H1 (cell line): Measurements from ENCODE around the gene PTHLH. TPM values are rescaled to one million over a fixed set of nuclear protein-coding genes. Genes with fewer than 3 reads are reported as not detected.

ENCODE experiments used
- CTCF ChIA-PET: fragments of 300-600 bp; sonication (Branson Sonifier 250); formaldehyde crosslinking; loops from one replicate; lab custom pipeline; 2021; ENCODE audit not compliant: partially characterized antibody; lab: Charles Lee
- POLR2A ChIA-PET: fragments of 300-600 bp; sonication (Branson Sonifier 250); formaldehyde crosslinking; loops from one replicate; lab custom pipeline; 2021; ENCODE audit warnings: inconsistent platforms; ENCODE audit not compliant: partially characterized antibody; lab: Charles Lee
- DNase-seq, 2 experiments: peaks; one replicate each; pipeline versions ENCODE4 v3.0.0 to v3.0.0-alpha.2; 2010 to 2022; ENCODE audit warnings: low spot score in 2 of 2, low read depth in 1 of 2, mixed read lengths in 1 of 2
- FAIRE-seq: peaks from 2 replicates; lab custom pipeline; 2011; peaks lifted over from hg19 to GRCh38; lab: Jason Lieb, UNC
- H2AFZ ChIP-seq: 2 replicates; pipeline ENCODE4 v1.8.1; 2012; ENCODE audit warnings: low read length, inconsistent platforms
- H2AK5ac ChIP-seq: 2 replicates; pipeline ENCODE4 v1.6.1; 2013; ENCODE audit warnings: low read depth, low read length
- H2BK120ac ChIP-seq: replicated peaks from 2 replicates; pipeline ENCODE3; 2013; ENCODE audit warnings: low read depth, low read length, inconsistent platforms
- H2BK12ac ChIP-seq: 2 replicates; pipeline ENCODE4 v1.6.1; 2013; ENCODE audit warnings: low read depth, low read length
- H2BK15ac ChIP-seq: 2 replicates; pipeline ENCODE4 v1.6.1; 2013; ENCODE audit warnings: low read length
- H2BK20ac ChIP-seq: 2 replicates; pipeline ENCODE4 v1.6.1; 2013; ENCODE audit warnings: low read length
- H2BK5ac ChIP-seq: 2 replicates; pipeline ENCODE4 v1.6.1; 2013; ENCODE audit warnings: low read depth, low read length
- H3K14ac ChIP-seq: 2 replicates; pipeline ENCODE4 v1.6.1; 2013; ENCODE audit warnings: inconsistent platforms; ENCODE audit not compliant: insufficient read length
- H3K18ac ChIP-seq: 2 replicates; pipeline ENCODE4 v1.6.1; 2013; ENCODE audit warnings: low read length; ENCODE audit errors: extremely low read depth
- H3K23ac ChIP-seq: 2 replicates; pipeline ENCODE4 v1.6.1; 2013; ENCODE audit warnings: inconsistent platforms; ENCODE audit not compliant: insufficient read length
- H3K23me2 ChIP-seq: 2 replicates; pipeline ENCODE4 v1.6.1; 2013; ENCODE audit warnings: low read depth, low read length
- H3K27ac ChIP-seq: 2 replicates; pipeline ENCODE4 v1.6.1; 2011; ENCODE audit warnings: low read depth, low read length, inconsistent platforms
- H3K27me3 ChIP-seq, 4 experiments: replicated peaks in 1 of 4; 1 replicate in 1 of 4; 2 replicates in 3 of 4; pipeline versions ENCODE4 v1.6.1 to v1.8.1; 2011 to 2013; ENCODE audit warnings: low read length in 3 of 4, mild to moderate bottlenecking in 3 of 4, inconsistent platforms in 2 of 4, mixed read lengths in 2 of 4, moderate library complexity in 1 of 4; ENCODE audit not compliant: control insufficient read depth in 3 of 4, insufficient read depth in 3 of 4; ENCODE audit errors: extremely low read depth in 1 of 4
- H3K36me3 ChIP-seq, 4 experiments: 2 replicates each; pipeline versions ENCODE4 v1.6.1 to v1.8.1; 2011 to 2013; ENCODE audit warnings: mild to moderate bottlenecking in 4 of 4, low read length in 3 of 4, moderate library complexity in 2 of 4, control low read depth in 1 of 4, inconsistent platforms in 1 of 4; ENCODE audit not compliant: insufficient read depth in 4 of 4, control insufficient read depth in 2 of 4
- H3K4ac ChIP-seq: replicated peaks from 2 replicates; pipeline ENCODE3; 2013; ENCODE audit warnings: low read length, low read depth, mixed read lengths, inconsistent platforms; ENCODE audit not compliant: insufficient read length
- H3K4me1 ChIP-seq, 4 experiments: replicated peaks in 1 of 4; 1 replicate in 1 of 4; 2 replicates in 3 of 4; pipeline versions ENCODE4 v1.6.1 to v1.8.1; 2011 to 2013; ENCODE audit warnings: low read length in 3 of 4, inconsistent platforms in 2 of 4, mixed read lengths in 1 of 4; ENCODE audit not compliant: insufficient read depth in 4 of 4, control insufficient read depth in 3 of 4
- H3K4me2 ChIP-seq, 2 experiments: 2 replicates each; pipeline versions ENCODE4 v1.6.1 to v1.8.1; 2011 to 2013; ENCODE audit warnings: low read depth in 2 of 2, low read length in 2 of 2, control low read depth in 1 of 2, inconsistent platforms in 1 of 2, mild to moderate bottlenecking in 1 of 2; ENCODE audit not compliant: insufficient read depth in 1 of 2
- H3K4me3 ChIP-seq, 4 experiments: fragments of 200-600, 300-600 bp in 1 of 4; sonication (generic), shearing (Covaris generic), sonication (Bioruptor Twin) in 1 of 4; 2 replicates each; pipeline versions ENCODE4 v1.5.1 to v1.8.1; 2011 to 2016; ENCODE audit warnings: low read length in 4 of 4, low read depth in 3 of 4, control low read depth in 2 of 4, inconsistent platforms in 2 of 4, mild to moderate bottlenecking in 2 of 4, mixed read lengths in 1 of 4, moderate library complexity in 1 of 4; ENCODE audit not compliant: insufficient read depth in 2 of 4; ENCODE audit errors: extremely low read depth in 1 of 4
- H3K56ac ChIP-seq: replicated peaks from 2 replicates; pipeline ENCODE3; 2013; ENCODE audit warnings: low read depth, mild to moderate bottlenecking, mixed read lengths, low read length, inconsistent platforms; ENCODE audit not compliant: insufficient read length
- H3K79me1 ChIP-seq: 2 replicates; pipeline ENCODE4 v1.6.1; 2013; ENCODE audit warnings: low read depth, low read length, control low read depth
- H3K79me2 ChIP-seq, 2 experiments: 2 replicates each; pipeline versions ENCODE4 v1.6.1 to v1.8.1; 2012 to 2013; ENCODE audit warnings: low read length in 2 of 2, mild to moderate bottlenecking in 2 of 2, inconsistent platforms in 1 of 2; ENCODE audit not compliant: insufficient read depth in 2 of 2, control insufficient read depth in 1 of 2
- H3K9ac ChIP-seq, 4 experiments: replicated peaks in 1 of 4; 1 replicate in 1 of 4; 2 replicates in 3 of 4; pipeline versions ENCODE4 v1.6.1 to v1.8.1; 2011 to 2013; ENCODE audit warnings: low read depth in 3 of 4, low read length in 3 of 4, control low read depth in 2 of 4, mild to moderate bottlenecking in 2 of 4, moderate library complexity in 2 of 4, inconsistent platforms in 1 of 4; ENCODE audit errors: extremely low read depth in 1 of 4
- H3K9me3 ChIP-seq, 2 experiments: 2 replicates each; pipeline versions ENCODE4 v1.6.1 to v1.8.1; 2012 to 2013; ENCODE audit warnings: mild to moderate bottlenecking in 2 of 2, moderate library complexity in 2 of 2, control low read depth in 1 of 2, inconsistent platforms in 1 of 2, low read depth in 1 of 2, low read length in 1 of 2, mixed read lengths in 1 of 2; ENCODE audit not compliant: insufficient read depth in 2 of 2
- H4K20me1 ChIP-seq, 2 experiments: replicated peaks in 1 of 2; 2 replicates each; pipeline versions ENCODE3 to v1.8.1; 2011 to 2013; ENCODE audit warnings: inconsistent platforms in 2 of 2, low read length in 2 of 2, mild to moderate bottlenecking in 1 of 2; ENCODE audit not compliant: insufficient read depth in 2 of 2, control insufficient read depth in 1 of 2
- H4K5ac ChIP-seq: 2 replicates; pipeline ENCODE4 v1.6.1; 2013; ENCODE audit warnings: low read length, low read depth, mixed read lengths, inconsistent platforms; ENCODE audit not compliant: insufficient read length
- H4K8ac ChIP-seq: 2 replicates; pipeline ENCODE4 v1.8.0; 2013; ENCODE audit warnings: mild to moderate bottlenecking, moderate library complexity, low read length, inconsistent platforms; ENCODE audit not compliant: insufficient read depth; ENCODE audit errors: extremely low read depth
- H4K91ac ChIP-seq: replicated peaks from 2 replicates; pipeline ENCODE3; 2013; ENCODE audit warnings: low read length, mixed read lengths, inconsistent platforms; ENCODE audit not compliant: insufficient read length
- ATF2 ChIP-seq: IDR thresholded peaks from 2 replicates; pipeline ENCODE4 v1.6.1; 2012; ENCODE audit warnings: low read length, inconsistent platforms
- CBX8 ChIP-seq: fragments of 300-800, 300-1000 bp; sonication (generic); IDR thresholded peaks from 2 replicates; pipeline ENCODE4 v1.7.1; 2016; ENCODE audit warnings: low read depth, low read length, borderline replicate concordance
- CEBPB ChIP-seq: IDR thresholded peaks from 2 replicates; pipeline ENCODE4 v1.6.1; 2012; ENCODE audit warnings: low read depth, low read length
- MAFK ChIP-seq: IDR thresholded peaks from 2 replicates; pipeline ENCODE4 v1.6.1; 2012; ENCODE audit warnings: low read depth, mild to moderate bottlenecking, improper control_type of control experiment, low read length
- RXRA ChIP-seq: IDR thresholded peaks from 2 replicates; pipeline ENCODE4 v1.6.1; 2011; ENCODE audit warnings: low read depth, mild to moderate bottlenecking, low read length, moderate library complexity; ENCODE audit not compliant: insufficient read depth
- SIN3A ChIP-seq, 2 experiments: IDR thresholded peaks in 1 of 2; conservative IDR thresholded peaks in 1 of 2; 2 replicates each; pipeline ENCODE4 v1.6.1; 2011 to 2012; ENCODE audit warnings: low read length in 2 of 2, improper control_type of control experiment in 1 of 2, low read depth in 1 of 2, mild to moderate bottlenecking in 1 of 2
- SIX5 ChIP-seq: IDR thresholded peaks from 2 replicates; pipeline ENCODE4 v1.6.1; 2011; ENCODE audit warnings: mild to moderate bottlenecking, low read depth, low read length
- SP1 ChIP-seq: IDR thresholded peaks from 2 replicates; pipeline ENCODE4 v1.6.1; 2011; ENCODE audit warnings: low read depth, low read length
- SRF ChIP-seq: IDR thresholded peaks from 2 replicates; pipeline ENCODE4 v1.6.1; 2011; ENCODE audit warnings: mild to moderate bottlenecking, low read depth, low read length, moderate library complexity
- TEAD4 ChIP-seq: IDR thresholded peaks from 2 replicates; pipeline ENCODE4 v1.6.1; 2012; ENCODE audit warnings: low read depth, low read length, inconsistent platforms, mixed read lengths
- WGBS, 2 experiments: shearing (Covaris generic) in 1 of 2; methylation state at CpG; one replicate each; pipeline versions ENCODE4 v1.1.6 to v1.1.7; 2013 to 2015; ENCODE audit warnings: low lambda C conversion rate in 2 of 2, mixed read lengths in 2 of 2, inconsistent platforms in 1 of 2, low coverage in 1 of 2, missing lambda C conversion rate in 1 of 2; ENCODE audit not compliant: insufficient replicate concordance in 2 of 2, insufficient coverage in 1 of 2, insufficient read length in 1 of 2; ENCODE audit errors: extremely low coverage in 1 of 2, missing lambda C conversion rate in 1 of 2; 5-methylcytosine and 5-hydroxymethylcytosine counted together
- polyA plus RNA-seq, 7 experiments: library from polyadenylated mRNA; depleted of rRNA in 3 of 7; stranded (reverse) in 5 of 7; unstranded in 2 of 7; fragments of >200 nt in 5 of 7; fragments of 200-250 nt in 2 of 7; gene quantifications; 1 replicate in 5 of 7; 2 replicates in 1 of 7; 4 replicates in 1 of 7; pipeline versions ENCODE4 v1.2.1 to v1.2.3, GENCODE V29; 2011 to 2013; ENCODE audit warnings: missing spikeins in 2 of 7, mixed read lengths in 2 of 7
- total RNA-seq: library from RNA; stranded (reverse); fragmentation: NEBNext Ultra II Directional; extraction: Animal tissue kit (Norgen Biotek cat#: 25700); gene quantifications from 2 replicates; pipeline ENCODE4 v1.2.1, GENCODE V29; 2021

The PTHLH gene
- total and polyA plus RNA-seq, 2 of the 8 experiments (the other 6 are each of a cell fraction or from before 2014, with no cell fraction given): 0.32 TPM; not detected in 1

- H3K79me1 ChIP-seq: no peaks in the 10 kb centered on the region
- H2AFZ ChIP-seq: no peak overlapping the region
- H3K4me3 ChIP-seq: no peak overlapping the region
- no peak overlapping the region for H2BK12ac ChIP-seq
- H3K27ac ChIP-seq: no peak overlapping the region
- no peak overlapping the region for H2BK20ac ChIP-seq
- no peak overlapping the region for H2BK5ac ChIP-seq
- no peak overlapping the region for H4K91ac ChIP-seq
- no peaks in the 10 kb centered on the region for H3K9me3 ChIP-seq
- H3K79me2 ChIP-seq: no peaks in the 10 kb centered on the region
- H4K8ac ChIP-seq: no peak overlapping the region
- H3K23me2 ChIP-seq: peaks cover 14% of the 10 kb centered on the region; the same call in 1 of the 2 replicates
- H4K20me1 ChIP-seq: peaks cover 3 to 8% of the 10 kb centered on the region in 2 experiments
- no peak overlapping the region for H3K23ac ChIP-seq
- 0 out of 8 replicates have a peak, but pooled peaks cover 0 to 3% (median 0%) of the 10 kb centered on the region in 4 experiments for H3K36me3 ChIP-seq
- ChIA-PET CTCF (interaction anchor here (1.4 kb wide), 1 partner anchor 15 kb away, joined by 3 read pairs; no protein-coding TSS in a partner anchor), POLR2A (no interaction called here)
- no peak overlapping the region for H2BK120ac ChIP-seq
- no peak for FAIRE-seq
- 67% methylated on average over 2 of the region's 2 CpGs; no CpG with 5 or more reads in 1 of the 2 experiments for WGBS, 2 experiments
- H3K27me3 ChIP-seq: peaks cover 30 to 62% (median 48%) of the 10 kb centered on the region in 4 experiments
- H3K9ac ChIP-seq: no peak overlapping the region
- H2BK15ac ChIP-seq: no peak overlapping the region
- H3K18ac ChIP-seq: no peak overlapping the region
- H3K4me1 ChIP-seq: peaks cover 2 to 14% (median 6%) of the 10 kb centered on the region in 4 experiments; a peak in 3 of 7 replicates
- H3K56ac ChIP-seq: no peak overlapping the region
- no peak overlapping the region for H3K4me2 ChIP-seq
- H3K4ac ChIP-seq: no peak overlapping the region
- no peak overlapping the region for H3K14ac ChIP-seq
- DNase-seq: no peak
- no peak overlapping the region for H4K5ac ChIP-seq
- no peak overlapping the region for H2AK5ac ChIP-seq
- TF ChIP-seq SP1 (no peak), ATF2 (no peak), SIN3A (conservative IDR thresholded peaks at IDR 0.05 in 1 of 2, IDR thresholded peaks at IDR 0.05 in 1 of 2; ENCODE audit: low read depth in 1 of 2, low read length in 2 of 2) (no peak), SIX5 (no peak), CBX8 (no peak), SRF (no peak), MAFK (no peak), RXRA (no peak), TEAD4 (no peak), CEBPB (no peak)
Observed at GRCh38 chr12:27966870-27967269, 5.7 kb downstream of the PTHLH start.
